ENCODE data around the gene CCNF.

The CCNF gene

DNA sequence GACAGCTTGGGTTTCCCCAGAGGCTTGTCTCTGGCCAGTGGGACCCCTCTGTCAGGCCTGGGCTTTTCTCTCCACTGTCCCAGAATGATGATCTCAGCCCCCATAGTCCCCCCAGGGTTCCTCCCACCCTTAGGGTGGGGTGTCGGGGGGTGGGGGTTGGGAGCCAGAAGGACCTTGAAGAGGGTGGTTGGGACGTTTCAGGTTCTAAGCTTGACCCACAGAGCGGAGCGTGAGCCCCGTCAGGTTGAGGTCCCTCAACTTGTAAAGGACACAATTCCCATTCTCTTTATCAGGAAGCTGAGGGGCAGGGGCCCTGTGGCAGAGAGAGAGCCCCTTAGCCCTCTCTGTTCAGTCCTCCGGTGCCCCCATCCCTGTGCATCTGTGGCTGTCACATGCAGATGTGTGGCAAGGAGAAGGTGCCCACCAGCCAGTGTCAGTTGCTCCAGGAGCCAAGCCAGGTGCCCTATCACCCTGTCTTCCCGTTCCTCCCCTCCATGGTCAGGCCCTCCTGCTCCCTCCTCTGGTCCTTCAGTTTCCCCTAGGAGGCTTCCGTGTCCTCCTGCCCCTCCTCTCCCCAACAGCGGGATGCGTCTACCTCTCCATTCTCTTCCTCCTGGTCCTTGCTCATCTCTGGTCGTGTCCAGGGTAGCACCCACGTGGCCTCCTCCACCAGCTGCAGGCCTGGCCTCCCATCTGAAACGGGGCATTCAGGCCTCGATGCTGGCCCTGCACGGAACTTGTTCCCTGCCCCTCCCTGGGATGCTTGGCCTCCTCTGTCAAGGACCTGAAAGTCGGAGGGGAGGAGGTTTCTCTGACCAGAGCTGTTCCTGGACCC lies 40.4 kb downstream of the CCNF start:
- Histone ChIP-seq H3K27me3 (peaks cover 0 to 69% (median 0%) of the 10 kb centered on the region in 11 experiments; a peak in 8 of 22 replicates), H3K9ac (peak overlapping the region in 9 of 11 experiments; percentile 35 to 81 (median 63); a peak in 14 of 22 replicates), H3K9me3 (replicated peaks in 1 of 11) (no peaks in the 10 kb centered on the region), H3K4me3 (peak overlapping the region in 4 of 10 experiments; percentile 23 to 64 (median 58); a peak in 6 of 20 replicates), H3K36me3 (no peaks in the 10 kb centered on the region), H3K4me1 (peaks cover 51 to 92% (median 77%) of the 10 kb centered on the region in 10 experiments), H3K27ac (peak overlapping the region in 6 of 11 experiments; percentile 23 to 69 (median 50); a peak in 9 of 22 replicates), H4K20me1 (peaks cover 8 to 76% (median 36%) of the 10 kb centered on the region in 11 experiments; a peak in 19 of 22 replicates), H3K4me2 (peak overlapping the region; percentile 96 to 100 (median 100))
- TF ChIP-seq Cebpa-rat (IDR thresholded peaks at IDR 0.05), result no peak

DNA sequence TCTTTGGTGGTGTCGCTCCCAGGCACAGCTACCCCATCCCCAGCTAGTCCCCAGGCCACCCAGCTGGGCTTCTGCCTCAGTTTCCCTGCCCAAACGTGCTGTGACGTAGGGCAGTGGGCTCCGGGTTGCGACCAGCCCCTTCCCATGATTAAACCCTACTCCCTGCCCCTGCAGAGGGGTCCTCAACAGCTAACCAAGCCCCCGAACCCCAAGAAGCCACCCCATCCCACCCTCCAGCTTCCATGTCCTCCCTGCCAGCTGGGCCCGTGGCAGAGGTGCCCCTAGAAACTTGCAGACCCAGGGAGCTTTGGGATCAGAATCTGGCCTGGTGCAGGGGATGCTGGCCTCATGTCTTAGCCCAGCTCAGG lies 41.0 kb downstream of the CCNF start:
- Histone ChIP-seq H3K4me3 (peak overlapping the region in 2 of 10 experiments; percentile 57 to 64; a peak in 3 of 20 replicates), H3K4me1 (peaks cover 51 to 90% (median 77%) of the 10 kb centered on the region in 10 experiments), H3K27me3 (peaks cover 0 to 69% (median 0%) of the 10 kb centered on the region in 11 experiments; a peak in 8 of 22 replicates), H4K20me1 (peaks cover 8 to 74% (median 37%) of the 10 kb centered on the region in 11 experiments; a peak in 19 of 22 replicates), H3K36me3 (no peaks in the 10 kb centered on the region), H3K9me3 (replicated peaks in 1 of 11) (no peaks in the 10 kb centered on the region), H3K4me2 (peak overlapping the region; percentile 96 to 100 (median 100); a peak in 19 of 22 replicates), H3K9ac (peak overlapping the region in 5 of 11 experiments; percentile 45 to 81 (median 77); a peak in 8 of 22 replicates), H3K27ac (peak overlapping the region in 1 of 11 experiments; percentile 31; a peak in 1 of 22 replicates)
- no peak for TF ChIP-seq Cebpa-rat (IDR thresholded peaks at IDR 0.05)

DNA sequence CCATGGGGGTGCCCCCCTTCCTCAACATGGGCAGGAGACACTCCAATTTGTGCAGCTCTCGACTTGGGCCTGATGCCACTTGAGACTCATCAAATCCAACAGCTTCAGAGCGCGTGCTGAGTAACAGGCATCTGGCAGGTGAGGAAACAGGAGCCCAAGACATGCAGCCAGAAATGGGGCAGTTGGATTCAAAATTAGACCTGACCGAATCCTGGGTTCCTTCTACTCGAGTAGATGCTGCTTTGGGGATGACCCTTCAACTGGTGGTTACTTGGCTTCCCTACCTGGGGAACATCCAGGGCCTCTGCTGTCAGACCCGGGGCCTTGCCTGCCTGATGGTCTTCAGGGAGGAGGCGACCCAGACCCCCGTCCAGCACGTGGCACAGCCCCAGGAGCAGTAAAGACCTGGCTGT lies 41.4 kb downstream of the CCNF start:
- Histone ChIP-seq H4K20me1 (peaks cover 8 to 71% (median 38%) of the 10 kb centered on the region in 11 experiments; a peak in 20 of 22 replicates), H3K4me1 (peaks cover 52 to 90% (median 78%) of the 10 kb centered on the region in 10 experiments), H3K9ac (peak overlapping the region in 5 of 11 experiments; percentile 63 to 81 (median 76); a peak in 8 of 22 replicates), H3K4me3 (peak overlapping the region in 1 of 10 experiments; percentile 84; a peak in 2 of 20 replicates), H3K9me3 (replicated peaks in 1 of 11) (no peaks in the 10 kb centered on the region), H3K27me3 (peaks cover 0 to 69% (median 0%) of the 10 kb centered on the region in 11 experiments; a peak in 8 of 22 replicates), H3K4me2 (peak overlapping the region; percentile 85 to 100 (median 100); a peak in 20 of 22 replicates), H3K27ac (peak overlapping the region in 1 of 11 experiments; percentile 31; a peak in 1 of 22 replicates), H3K36me3 (no peaks in the 10 kb centered on the region)
- no peak for TF ChIP-seq Cebpa-rat (IDR thresholded peaks at IDR 0.05)

DNA sequence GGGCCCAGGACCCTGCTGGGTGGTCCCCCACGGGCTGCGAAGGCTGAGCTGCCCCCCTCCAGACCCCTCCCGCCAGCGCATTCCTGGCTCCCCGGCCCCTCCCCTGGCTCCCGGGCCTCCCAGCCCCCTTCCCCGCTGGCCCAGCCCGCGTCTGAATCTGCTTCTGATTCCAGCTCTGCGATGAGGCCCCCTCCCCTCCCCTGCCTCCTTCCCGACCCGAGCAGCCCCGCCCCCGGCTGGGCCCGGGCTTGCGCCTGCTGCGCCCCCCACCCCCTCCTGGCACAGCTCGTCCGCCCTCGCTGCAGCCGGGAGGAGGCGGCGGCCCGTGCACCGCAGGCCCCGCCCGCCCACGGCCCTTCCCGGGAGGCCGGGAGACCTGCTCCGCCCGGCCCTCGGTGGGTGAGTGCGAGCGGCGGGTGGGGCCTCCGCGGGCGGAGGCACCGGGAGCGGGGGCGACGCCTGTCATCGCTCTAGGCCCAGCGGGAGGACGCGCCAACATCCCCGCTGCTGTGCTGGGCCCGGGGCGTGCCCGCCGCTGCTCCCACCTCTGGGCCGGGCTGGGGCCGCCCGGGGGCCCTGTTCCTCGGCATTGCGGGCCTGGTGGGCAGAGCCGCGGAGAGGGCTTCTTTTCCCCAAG lies 41.9 kb downstream of the CCNF start, which contains the start of gene NTN3:
NTN3 (plus strand) TSS at position 282 of the 637 bp plus-strand sequence. CDS start 405 bp downstream, outside the sequence.
- TF ChIP-seq Cebpa-rat (IDR thresholded peaks at IDR 0.05), result no peak
- Histone ChIP-seq H4K20me1 (peaks cover 8 to 71% (median 38%) of the 10 kb centered on the region in 11 experiments; a peak in 20 of 22 replicates), H3K27ac (peak within 1 kb of the TSS in 8 of 11 experiments; percentile 46 to 67 (median 60); a peak in 16 of 22 replicates), H3K4me3 (peak within 1 kb of the TSS; percentile 21 to 84 (median 50); a peak in 19 of 20 replicates), H3K36me3 (0 out of 22 replicates have a peak, but pooled peaks cover 0 to under 1% (median 0%) of the 10 kb centered on the region in 11 experiments), H3K4me1 (peaks cover 58 to 90% (median 80%) of the 10 kb centered on the region in 10 experiments), H3K9me3 (replicated peaks in 1 of 11) (no peaks in the 10 kb centered on the region), H3K27me3 (peaks cover 0 to 69% (median 0%) of the 10 kb centered on the region in 11 experiments; a peak in 8 of 22 replicates), H3K4me2 (peak within 1 kb of the TSS; percentile 97 to 100 (median 100)), H3K9ac (peak within 1 kb of the TSS; percentile 20 to 81 (median 63); a peak in 19 of 22 replicates)

- Histone ChIP-seq H3K9ac (peak overlapping the region; percentile 20 to 81 (median 63); a peak in 19 of 22 replicates), H3K36me3 (peaks cover 0 to 8% (median 0%) of the 10 kb centered on the region in 11 experiments; a peak in 2 of 22 replicates), H3K9me3 (replicated peaks in 1 of 11) (no peaks in the 10 kb centered on the region), H3K27ac (peak overlapping the region in 8 of 11 experiments; percentile 46 to 67 (median 60); a peak in 16 of 22 replicates), H3K4me1 (peaks cover 64 to 90% (median 82%) of the 10 kb centered on the region in 10 experiments), H3K4me3 (peak overlapping the region; percentile 21 to 84 (median 50); a peak in 19 of 20 replicates), H3K27me3 (peaks cover 0 to 65% (median 0%) of the 10 kb centered on the region in 11 experiments; a peak in 8 of 22 replicates), H4K20me1 (peaks cover 14 to 71% (median 41%) of the 10 kb centered on the region in 11 experiments; a peak in 20 of 22 replicates), H3K4me2 (peak overlapping the region; percentile 97 to 100 (median 100))
- TF ChIP-seq Cebpa-rat (IDR thresholded peaks at IDR 0.05), result no peak
These were observed 42.6 kb downstream of the CCNF start for GRCh38 chr16:2471653-2472487.

GRCh38 chr16:2472488-2472864 lies 43.2 kb downstream of the CCNF start:
- peaks cover 19 to 71% (median 42%) of the 10 kb centered on the region in 11 experiments; a peak in 20 of 22 replicates for H4K20me1 ChIP-seq
- H3K9ac ChIP-seq, result peak overlapping the region in 5 of 11 experiments; percentile 71 to 96 (median 90); a peak in 5 of 22 replicates
- H3K27me3 ChIP-seq, result peaks cover 0 to 59% (median 0%) of the 10 kb centered on the region in 11 experiments; a peak in 8 of 22 replicates
- no peak overlapping the region for H3K27ac ChIP-seq
- peaks cover 0 to 12% (median 0%) of the 10 kb centered on the region in 11 experiments; a peak in 4 of 22 replicates for H3K36me3 ChIP-seq
- no peak for TF ChIP-seq Cebpa-rat (IDR thresholded peaks at IDR 0.05)
- peaks cover 65 to 90% (median 82%) of the 10 kb centered on the region in 10 experiments for H3K4me1 ChIP-seq
- peak overlapping the region; percentile 97 to 100 (median 100); a peak in 21 of 22 replicates for H3K4me2 ChIP-seq
- H3K9me3 ChIP-seq (replicated peaks in 1 of 11), result no peaks in the 10 kb centered on the region
- peak overlapping the region in 3 of 10 experiments; percentile 51 to 84 (median 54); a peak in 2 of 20 replicates for H3K4me3 ChIP-seq

GRCh38 chr16:2472885-2473445 lies 43.7 kb downstream of the CCNF start:
- H3K27ac ChIP-seq, result peak overlapping the region in 2 of 11 experiments; percentile 94; a peak in 1 of 22 replicates

More at GRCh38 chr16:2472885-2473445, 43.7 kb downstream of the CCNF start:
- H3K4me3 ChIP-seq, result peak overlapping the region; percentile 74 to 95 (median 84); a peak in 17 of 20 replicates
- H3K4me1 ChIP-seq, result peaks cover 67 to 90% (median 82%) of the 10 kb centered on the region in 10 experiments
- H3K27me3 ChIP-seq, result peaks cover 0 to 54% (median 0%) of the 10 kb centered on the region in 11 experiments; a peak in 8 of 22 replicates
- peaks cover 19 to 75% (median 47%) of the 10 kb centered on the region in 11 experiments; a peak in 20 of 22 replicates for H4K20me1 ChIP-seq
- no peak for TF ChIP-seq Cebpa-rat (IDR thresholded peaks at IDR 0.05)
- peak overlapping the region in 9 of 11 experiments; percentile 43 to 96 (median 93); a peak in 14 of 22 replicates for H3K9ac ChIP-seq
- H3K9me3 ChIP-seq (replicated peaks in 1 of 11), result no peaks in the 10 kb centered on the region
- H3K4me2 ChIP-seq, result peak overlapping the region; percentile 97 to 100 (median 100)
- peaks cover 0 to 15% (median 0%) of the 10 kb centered on the region in 11 experiments; a peak in 7 of 22 replicates for H3K36me3 ChIP-seq
